Epithelial cell of esophagus (primary cell): ENCODE results near the gene TBC1D23.

Experiments
- DNase-seq: peaks from one replicate; pipeline ENCODE4 v3.0.0; 2010; ENCODE audit warnings: low read depth
- H3K4me3 ChIP-seq: 2 replicates; pipeline ENCODE4 v1.5.1; 2011; ENCODE audit warnings: mild to moderate bottlenecking, low read length, control low read depth
- CTCF ChIP-seq: IDR thresholded peaks from 2 replicates; pipeline ENCODE4 v1.5.1; 2011; ENCODE audit warnings: low read depth, mild to moderate bottlenecking, low read length, control low read depth, inconsistent platforms; ENCODE audit not compliant: insufficient read depth; ENCODE audit errors: missing control alignments

Gene TBC1D23

GRCh38 chr3:100264242-100264641, 3.5 kb downstream of the TBC1D23 start:
- peak; percentile 1 for DNase-seq
- no peak overlapping the region for H3K4me3 ChIP-seq
- no peak for TF ChIP-seq CTCF

GRCh38 chr3:100265016-100265415, 4.2 kb downstream of the TBC1D23 start:
- H3K4me3 ChIP-seq, result no peak overlapping the region
- peak; percentile 43 for DNase-seq
- no peak for TF ChIP-seq CTCF

GRCh38 chr3:100266531-100266930, 5.7 kb downstream of the TBC1D23 start:
- no peak for TF ChIP-seq CTCF
- no peak for DNase-seq
- H3K4me3 ChIP-seq, result no peak overlapping the region

- no peak overlapping the region for H3K4me3 ChIP-seq
- DNase-seq, result no peak
- no peak for TF ChIP-seq CTCF
Measured at GRCh38 chr3:100268156-100268555, 7.4 kb downstream of the TBC1D23 start.

GRCh38 chr3:100269001-100269400, 8.2 kb downstream of the TBC1D23 start:
- TF ChIP-seq CTCF, result no peak
- no peak for DNase-seq
- H3K4me3 ChIP-seq, result no peak overlapping the region

- DNase-seq, result peak; percentile 95
- no peak overlapping the region for H3K4me3 ChIP-seq
- no peak for TF ChIP-seq CTCF
Measured at GRCh38 chr3:100269410-100270214, 8.8 kb downstream of the TBC1D23 start.

- H3K4me3 ChIP-seq, result no peak overlapping the region
- TF ChIP-seq CTCF, result no peak
- DNase-seq, result peak; percentile 53
Measured at GRCh38 chr3:100270215-100270583, 9.4 kb downstream of the TBC1D23 start.
